Measurements from ENCODE around the gene SHOC2. TPM values are rescaled to one million over a fixed set of nuclear protein-coding genes. Genes with fewer than 3 reads are reported as not detected.

Gene SHOC2
- total RNA-seq, 1 experiment from 2014 or later = 17.5 TPM

DNA sequence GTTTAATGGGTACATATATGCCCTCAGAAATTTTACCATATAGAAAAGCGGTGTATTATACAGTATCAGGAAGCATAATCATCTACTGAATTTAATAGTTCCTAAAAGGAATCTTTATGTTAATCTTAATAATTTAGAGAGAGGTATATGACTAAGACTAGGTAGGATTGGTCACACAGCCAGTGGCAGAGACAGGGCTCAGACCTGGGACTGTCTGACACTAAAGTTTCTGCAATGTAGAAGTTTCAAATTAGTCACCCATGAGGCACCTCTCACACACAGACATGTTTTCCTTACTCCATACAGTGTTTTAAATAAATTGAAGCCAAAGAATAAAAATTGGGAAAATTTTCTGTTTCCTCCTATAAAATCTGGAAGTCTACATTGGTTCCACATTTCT lies 84.6 kb downstream of the SHOC2 start:
- H3K27me3 ChIP-seq (ENCODE audit: control insufficient read depth, insufficient read depth, low read length) = no peaks in the 10 kb centered on the region
- no peak for DNase-seq
- H3K36me3 ChIP-seq (replicated peaks; ENCODE audit: control insufficient read depth, insufficient read depth, low read length) = no peaks in the 10 kb centered on the region; the same call in 1 of the 2 replicates
- no peak overlapping the region for H3K4me3 ChIP-seq (ENCODE audit: insufficient read depth, low read depth, low read length)

DNA sequence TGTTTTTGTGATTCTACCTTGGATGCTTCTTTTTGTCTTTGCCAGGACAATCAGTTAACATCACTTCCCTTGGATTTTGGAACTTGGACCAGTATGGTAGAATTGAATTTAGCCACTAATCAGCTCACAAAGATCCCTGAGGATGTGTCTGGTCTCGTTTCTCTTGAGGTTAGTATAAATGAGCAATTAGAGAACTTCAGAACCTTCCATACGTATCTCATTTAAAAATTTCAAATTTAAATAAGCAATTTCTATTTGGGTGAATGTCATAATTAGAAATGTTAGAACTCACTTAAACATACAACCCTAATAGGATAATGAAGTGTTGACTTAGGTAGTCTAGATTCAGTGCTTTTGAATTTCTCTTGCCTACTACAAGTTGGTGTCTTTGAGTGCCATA lies 88.1 kb downstream of the SHOC2 start:
- Histone ChIP-seq H3K36me3 (replicated peaks; ENCODE audit: control insufficient read depth, insufficient read depth, low read length) (no peaks in the 10 kb centered on the region; the same call in 1 of the 2 replicates), H3K4me3 (ENCODE audit: insufficient read depth, low read depth, low read length) (no peak overlapping the region), H3K27me3 (ENCODE audit: control insufficient read depth, insufficient read depth, low read length) (no peaks in the 10 kb centered on the region)
- no peak for DNase-seq

DNA sequence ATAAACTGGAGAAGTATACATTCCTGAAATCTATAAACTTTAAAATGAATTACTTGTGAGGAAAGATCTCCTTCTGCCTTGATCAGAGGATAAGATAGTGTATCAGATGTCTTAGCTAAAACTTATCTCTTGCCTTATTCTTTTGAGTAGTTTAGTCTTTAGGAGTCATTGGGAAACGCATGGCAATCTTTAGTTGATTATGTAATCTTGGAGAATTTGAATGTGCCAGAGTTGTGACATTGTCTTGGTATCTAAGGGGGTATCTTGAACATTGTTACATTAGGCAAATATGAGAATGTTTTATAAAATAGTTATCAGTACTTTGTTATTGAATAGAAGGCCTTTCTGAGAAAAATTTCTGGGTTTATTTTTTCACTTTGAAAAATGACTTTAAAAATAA lies 95.8 kb downstream of the SHOC2 start:
- H3K27me3 ChIP-seq (ENCODE audit: control insufficient read depth, insufficient read depth, low read length) = no peaks in the 10 kb centered on the region
- no peak overlapping the region for H3K4me3 ChIP-seq (ENCODE audit: insufficient read depth, low read depth, low read length)
- DNase-seq = no peak
- H3K36me3 ChIP-seq (replicated peaks; ENCODE audit: control insufficient read depth, insufficient read depth, low read length) = no peaks in the 10 kb centered on the region

DNA sequence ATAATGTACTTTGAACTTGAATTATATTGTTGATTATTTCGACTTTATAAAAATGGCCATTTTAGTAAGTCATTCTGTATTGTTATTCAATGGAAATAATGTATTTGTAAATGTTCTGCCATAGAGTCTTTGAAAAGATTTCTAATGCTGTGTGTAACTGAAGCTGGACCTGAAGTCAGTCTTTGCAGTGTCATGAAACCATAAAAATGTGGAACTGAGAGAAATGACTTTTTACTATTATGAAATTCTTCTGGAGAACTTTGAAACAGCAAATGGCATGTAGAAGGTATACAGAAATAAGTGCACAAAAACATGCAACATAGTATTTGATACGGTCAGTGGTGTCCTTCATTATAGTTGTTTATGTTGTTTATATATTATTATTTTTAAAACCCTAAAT lies 97.7 kb downstream of the SHOC2 start:
- Histone ChIP-seq H3K27me3 (ENCODE audit: control insufficient read depth, insufficient read depth, low read length) (no peaks in the 10 kb centered on the region), H3K36me3 (replicated peaks; ENCODE audit: control insufficient read depth, insufficient read depth, low read length) (no peaks in the 10 kb centered on the region), H3K4me3 (ENCODE audit: insufficient read depth, low read depth, low read length) (no peak overlapping the region)
- no peak for DNase-seq

DNA sequence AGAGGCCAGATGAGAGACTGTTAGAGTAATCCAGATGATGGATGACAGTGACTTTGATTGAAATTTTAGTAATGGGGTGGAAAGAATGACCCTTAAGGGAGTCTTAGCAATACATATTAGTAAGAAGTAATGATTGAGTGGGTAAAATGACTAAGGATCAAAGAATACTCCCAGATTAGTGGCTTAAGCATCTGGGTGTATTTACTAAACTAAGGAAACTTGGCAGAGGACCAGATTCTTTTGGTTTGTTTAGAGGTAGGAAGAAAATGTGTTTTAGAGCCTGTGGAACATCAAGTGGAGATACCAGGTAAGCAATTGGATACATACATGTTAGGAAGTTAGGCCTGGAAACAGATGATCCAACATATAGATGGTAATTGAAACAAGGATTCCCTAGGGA lies 98.6 kb downstream of the SHOC2 start:
- Histone ChIP-seq H3K27me3 (ENCODE audit: control insufficient read depth, insufficient read depth, low read length) (no peaks in the 10 kb centered on the region), H3K4me3 (ENCODE audit: insufficient read depth, low read depth, low read length) (no peak overlapping the region), H3K36me3 (replicated peaks; ENCODE audit: control insufficient read depth, insufficient read depth, low read length) (no peaks in the 10 kb centered on the region)
- DNase-seq = no peak

DNA sequence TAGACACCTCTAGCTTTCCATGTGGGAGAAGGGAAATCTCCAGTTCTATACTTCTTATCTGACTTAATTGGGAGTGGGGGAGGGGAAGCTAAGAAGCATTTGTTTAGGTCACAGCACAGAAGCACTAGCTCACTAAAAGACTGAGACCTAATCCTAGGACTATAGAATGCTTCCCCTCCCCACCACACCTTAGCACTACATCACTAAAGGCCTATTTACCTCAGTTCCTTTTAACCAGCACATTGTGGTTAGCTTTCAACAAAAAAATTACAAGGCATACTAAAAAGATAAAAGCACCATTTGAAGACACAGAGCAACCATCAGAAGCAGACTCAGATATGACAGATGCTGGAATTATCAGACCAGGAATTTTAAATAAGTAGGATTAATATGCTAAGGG lies 103.7 kb downstream of the SHOC2 start:
- no peaks in the 10 kb centered on the region for H3K36me3 ChIP-seq (replicated peaks; ENCODE audit: control insufficient read depth, insufficient read depth, low read length)
- H3K4me3 ChIP-seq (ENCODE audit: insufficient read depth, low read depth, low read length) = no peak overlapping the region
- H3K27me3 ChIP-seq (ENCODE audit: control insufficient read depth, insufficient read depth, low read length) = no peaks in the 10 kb centered on the region
- DNase-seq = no peak

DNA sequence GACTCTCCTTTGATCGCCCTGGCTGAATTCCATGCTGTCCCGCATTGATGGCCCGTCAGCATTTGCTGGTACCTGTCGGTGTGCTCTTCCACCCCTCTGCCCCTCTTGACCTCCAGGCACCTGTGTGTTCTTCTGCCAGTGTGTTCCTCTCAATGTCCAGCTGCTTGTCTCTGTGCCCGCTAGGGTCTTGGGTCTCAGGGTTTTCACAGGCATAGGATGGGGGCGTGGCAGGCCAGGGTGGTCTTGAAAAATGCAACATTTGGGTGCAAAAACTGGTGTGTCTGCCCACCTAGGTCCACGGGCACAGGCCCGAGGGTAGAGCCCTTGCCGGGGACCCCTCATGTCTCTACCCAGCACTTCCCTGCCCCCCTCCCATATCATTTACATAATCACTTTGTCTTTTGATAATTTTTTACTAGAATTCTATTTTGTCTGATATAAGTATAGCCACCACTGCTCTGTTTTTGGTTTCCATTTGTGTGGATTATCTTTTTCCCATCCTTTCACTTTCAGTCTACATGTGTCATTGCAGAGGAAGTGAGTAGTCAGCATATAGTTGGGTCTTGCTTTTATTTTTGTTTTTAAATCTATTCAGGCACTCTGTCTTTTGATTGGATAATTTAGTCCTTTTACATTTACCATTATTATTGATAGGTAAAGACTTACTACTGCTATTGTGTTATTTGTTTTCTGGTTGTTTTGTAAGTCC lies 110.8 kb downstream of the SHOC2 start:
- H3K36me3 ChIP-seq (replicated peaks; ENCODE audit: control insufficient read depth, insufficient read depth, low read length) = no peaks in the 10 kb centered on the region
- H3K4me3 ChIP-seq (ENCODE audit: insufficient read depth, low read depth, low read length) = no peak overlapping the region
- no peak for DNase-seq
- no peaks in the 10 kb centered on the region for H3K27me3 ChIP-seq (ENCODE audit: control insufficient read depth, insufficient read depth, low read length)

DNA sequence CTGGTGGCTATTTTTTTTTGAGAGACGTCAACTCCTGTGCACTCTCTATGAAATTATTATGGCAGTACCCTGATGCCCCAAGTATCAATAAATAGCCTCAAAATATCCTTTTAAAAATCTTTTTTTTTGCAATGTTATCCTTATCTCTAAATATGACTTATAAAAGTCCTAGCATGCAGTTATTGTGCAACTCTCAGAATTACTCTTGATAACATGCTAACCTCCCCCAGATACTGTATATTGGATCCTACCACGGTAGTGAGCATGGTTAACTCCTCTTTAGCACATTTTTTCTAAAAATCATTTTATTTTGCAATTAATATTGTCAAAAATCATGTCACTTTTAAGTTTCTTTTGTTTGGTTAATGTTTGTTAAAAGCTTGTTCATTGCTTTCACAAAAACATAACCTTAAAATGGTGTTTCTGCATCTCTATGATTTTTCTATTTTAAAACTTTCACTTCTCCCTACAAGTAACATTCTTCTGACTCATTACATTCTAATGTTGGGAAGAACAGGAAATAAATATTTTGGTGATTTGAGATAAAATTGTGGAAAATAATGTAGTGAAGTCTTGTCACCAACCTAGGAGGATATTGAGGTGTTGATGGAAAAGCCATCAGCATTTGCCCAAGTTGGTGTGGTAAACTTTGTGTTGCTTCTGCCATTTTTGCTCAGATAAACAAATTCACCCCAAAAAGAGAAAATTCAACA lies 115.3 kb downstream of the SHOC2 start:
- Histone ChIP-seq H3K36me3 (replicated peaks; ENCODE audit: control insufficient read depth, insufficient read depth, low read length) (no peaks in the 10 kb centered on the region), H3K4me3 (ENCODE audit: insufficient read depth, low read depth, low read length) (no peak overlapping the region), H3K27me3 (ENCODE audit: control insufficient read depth, insufficient read depth, low read length) (no peaks in the 10 kb centered on the region)
- DNase-seq = no peak

DNA sequence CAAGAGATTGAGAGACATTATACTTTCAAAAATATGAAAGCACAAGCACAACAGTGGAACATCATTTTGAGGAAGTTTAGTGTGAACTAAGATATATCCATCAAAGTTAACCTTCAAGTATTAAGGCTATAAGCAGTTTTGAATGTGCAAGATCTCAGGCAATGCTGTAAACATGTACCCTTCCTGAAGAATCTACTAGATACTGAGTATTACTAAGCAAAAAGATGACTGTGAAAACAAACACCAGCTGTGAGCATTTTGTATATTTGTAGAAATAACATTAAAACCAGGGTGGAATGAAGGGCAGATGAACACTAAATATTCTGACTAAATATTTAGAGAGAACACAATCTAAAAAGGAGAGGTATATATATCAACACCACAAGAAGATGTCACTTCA lies 116.1 kb downstream of the SHOC2 start:
- Histone ChIP-seq H3K36me3 (replicated peaks; ENCODE audit: control insufficient read depth, insufficient read depth, low read length) (no peaks in the 10 kb centered on the region), H3K27me3 (ENCODE audit: control insufficient read depth, insufficient read depth, low read length) (no peaks in the 10 kb centered on the region), H3K4me3 (ENCODE audit: insufficient read depth, low read depth, low read length) (no peak overlapping the region)
- no peak for DNase-seq

DNA sequence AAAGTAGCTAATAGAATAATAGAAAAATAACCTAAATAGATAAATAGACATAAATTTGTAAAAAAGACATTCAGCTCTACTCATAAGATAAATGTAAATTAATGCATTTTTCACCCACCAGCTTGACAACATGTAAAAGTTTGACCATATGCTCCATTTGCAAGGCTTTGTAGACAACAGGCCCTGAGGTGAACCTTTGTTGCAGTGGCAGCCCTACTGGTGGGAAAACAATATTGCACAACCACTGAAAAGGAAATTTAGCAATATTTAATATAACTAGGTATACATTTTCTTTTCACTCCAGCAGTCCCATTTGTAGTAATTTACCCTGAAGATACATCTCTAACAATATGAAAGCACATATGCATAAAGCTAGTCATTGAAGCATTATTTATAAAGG lies 118.5 kb downstream of the SHOC2 start:
- H3K36me3 ChIP-seq (replicated peaks; ENCODE audit: control insufficient read depth, insufficient read depth, low read length) = no peaks in the 10 kb centered on the region
- DNase-seq = peak; percentile 5
- H3K27me3 ChIP-seq (ENCODE audit: control insufficient read depth, insufficient read depth, low read length) = no peaks in the 10 kb centered on the region
- no peak overlapping the region for H3K4me3 ChIP-seq (ENCODE audit: insufficient read depth, low read depth, low read length)

DNA sequence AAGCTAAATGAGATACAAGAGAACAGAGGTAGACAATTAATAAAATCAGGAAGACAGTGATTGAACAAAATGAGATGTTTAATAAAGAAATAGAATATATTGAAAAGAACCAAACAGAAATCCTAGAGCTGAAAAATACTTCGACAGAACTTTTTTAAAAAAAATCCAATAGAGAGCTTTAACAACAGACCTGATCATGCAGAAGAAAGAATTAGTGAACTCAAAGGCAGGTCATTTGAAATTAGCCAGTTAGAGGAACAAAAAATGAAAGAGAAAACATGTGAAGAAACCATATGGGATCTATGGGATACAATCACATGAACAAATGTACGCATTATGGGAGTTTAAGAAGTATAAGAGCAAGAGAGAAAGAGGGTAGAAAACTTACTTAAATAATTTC lies 120.1 kb downstream of the SHOC2 start:
- no peaks in the 10 kb centered on the region for H3K36me3 ChIP-seq (replicated peaks; ENCODE audit: control insufficient read depth, insufficient read depth, low read length)
- no peak for DNase-seq
- H3K4me3 ChIP-seq (ENCODE audit: insufficient read depth, low read depth, low read length) = no peak overlapping the region
- H3K27me3 ChIP-seq (ENCODE audit: control insufficient read depth, insufficient read depth, low read length) = no peaks in the 10 kb centered on the region

DNA sequence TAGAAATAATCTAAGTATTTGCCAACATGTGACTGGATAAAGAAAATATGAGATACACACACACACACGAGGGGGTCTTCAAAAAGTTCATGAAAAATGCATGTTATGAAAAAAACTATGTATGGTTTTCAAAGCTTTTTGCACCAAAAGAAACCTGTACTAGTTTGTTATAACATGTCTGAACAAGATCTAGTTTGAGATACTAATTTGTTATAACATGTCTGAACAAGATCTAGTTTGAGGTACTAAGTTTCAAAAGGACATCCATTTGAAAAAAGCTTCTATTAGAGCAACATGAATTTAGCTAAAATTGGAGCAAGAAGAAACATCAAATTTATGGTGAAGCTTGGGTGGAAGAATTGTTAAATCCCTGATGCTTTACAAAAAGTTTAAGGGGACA lies 137.6 kb downstream of the SHOC2 start:
- Histone ChIP-seq H3K4me3 (ENCODE audit: insufficient read depth, low read depth, low read length) (no peak overlapping the region), H3K36me3 (replicated peaks; ENCODE audit: control insufficient read depth, insufficient read depth, low read length) (no peaks in the 10 kb centered on the region), H3K27me3 (ENCODE audit: control insufficient read depth, insufficient read depth, low read length) (no peaks in the 10 kb centered on the region)
- DNase-seq = no peak

Other genes with a start within 250 kb of the SHOC2 start
- gene PDCD4, start 47.7 kb upstream of the SHOC2 start, total RNA-seq (2014; rRNA removed; shearing (Covaris generic)) = 9.0 and 17.4 TPM in 2 replicates
- 15.9 and 24.1 TPM in 2 replicates for gene BBIP1, start 424 bp upstream of the SHOC2 start, total RNA-seq (2014; rRNA removed; shearing (Covaris generic))
- 1.9 and 4.3 TPM in 2 replicates for gene ADRA2A, start 157.4 kb downstream of the SHOC2 start, total RNA-seq (2014; rRNA removed; shearing (Covaris generic))